Measurements from ENCODE around the gene TMEM214.

- TF ChIP-seq, protein P1, sequence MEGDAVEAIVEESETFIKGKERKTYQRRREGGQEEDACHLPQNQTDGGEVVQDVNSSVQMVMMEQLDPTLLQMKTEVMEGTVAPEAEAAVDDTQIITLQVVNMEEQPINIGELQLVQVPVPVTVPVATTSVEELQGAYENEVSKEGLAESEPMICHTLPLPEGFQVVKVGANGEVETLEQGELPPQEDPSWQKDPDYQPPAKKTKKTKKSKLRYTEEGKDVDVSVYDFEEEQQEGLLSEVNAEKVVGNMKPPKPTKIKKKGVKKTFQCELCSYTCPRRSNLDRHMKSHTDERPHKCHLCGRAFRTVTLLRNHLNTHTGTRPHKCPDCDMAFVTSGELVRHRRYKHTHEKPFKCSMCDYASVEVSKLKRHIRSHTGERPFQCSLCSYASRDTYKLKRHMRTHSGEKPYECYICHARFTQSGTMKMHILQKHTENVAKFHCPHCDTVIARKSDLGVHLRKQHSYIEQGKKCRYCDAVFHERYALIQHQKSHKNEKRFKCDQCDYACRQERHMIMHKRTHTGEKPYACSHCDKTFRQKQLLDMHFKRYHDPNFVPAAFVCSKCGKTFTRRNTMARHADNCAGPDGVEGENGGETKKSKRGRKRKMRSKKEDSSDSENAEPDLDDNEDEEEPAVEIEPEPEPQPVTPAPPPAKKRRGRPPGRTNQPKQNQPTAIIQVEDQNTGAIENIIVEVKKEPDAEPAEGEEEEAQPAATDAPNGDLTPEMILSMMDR (conservative IDR thresholded peaks at IDR 0.05 in 1 of 2, IDR thresholded peaks at IDR 0.05 in 1 of 2; ENCODE audit: extremely low read depth in 1 of 2, insufficient read depth in 1 of 2, low read depth in 1 of 2, low read length in 2 of 2) = no peak
- no peak for TF ChIP-seq EZH2 (IDR thresholded peaks at IDR 0.05; ENCODE audit: borderline replicate concordance, low read length)
These were observed 9.0 kb downstream of the TMEM214 start for GRCh38 chr2:27041752-27042151.
